Neutrophil (primary cell): ENCODE results near the gene TSPAN18.

Experiments
- H3K27ac ChIP-seq: fragments of 200-600 bp; sonication (generic); 2 replicates; pipeline ENCODE4 v1.5.1; 2016; ENCODE audit warnings: mild to moderate bottlenecking, moderate library complexity
- H3K27me3 ChIP-seq: fragments of 200-600 bp; sonication (generic); 2 replicates; pipeline ENCODE4 v1.6.0; 2016; ENCODE audit warnings: mild to moderate bottlenecking
- H3K36me3 ChIP-seq: fragments of 200-600 bp; sonication (generic); 2 replicates; pipeline ENCODE4 v1.5.1; 2017
- H3K4me1 ChIP-seq, 2 experiments: fragments of 200-600 bp in 1 of 2; sonication (generic) in 1 of 2; 1 replicate in 1 of 2; 2 replicates in 1 of 2; pipeline versions ENCODE4 v1.5.1 to v1.6.1; 2013 to 2016; ENCODE audit warnings: low read depth in 1 of 2, low read length in 1 of 2, mild to moderate bottlenecking in 1 of 2, moderate library complexity in 1 of 2; ENCODE audit not compliant: control insufficient read depth in 1 of 2, insufficient read depth in 1 of 2
- H3K4me3 ChIP-seq, 2 experiments: fragments of 200-600 bp in 1 of 2; sonication (generic) in 1 of 2; 1 replicate in 1 of 2; 2 replicates in 1 of 2; pipeline ENCODE4 v1.5.1; 2013 to 2016; ENCODE audit warnings: low read depth in 1 of 2, low read length in 1 of 2, mild to moderate bottlenecking in 1 of 2, moderate library complexity in 1 of 2
- H3K9me3 ChIP-seq: fragments of 200-600 bp; sonication (generic); 2 replicates; pipeline ENCODE4 v1.5.1; 2016
- CTCF ChIP-seq: fragments of 200-600 bp; sonication (generic); IDR thresholded peaks from 2 replicates; pipeline ENCODE4 v1.5.1; 2016; ENCODE audit warnings: antibody characterized with exemption

The TSPAN18 gene

GRCh38 chr11:44899959-44900358 lies 173.2 kb downstream of the TSPAN18 start:
- peaks cover 5% of the 10 kb centered on the region for H3K27me3 ChIP-seq
- no peaks in the 10 kb centered on the region for H3K36me3 ChIP-seq
- H3K4me3 ChIP-seq, result no peak overlapping the region
- H3K27ac ChIP-seq, result no peak overlapping the region
- no peaks in the 10 kb centered on the region for H3K4me1 ChIP-seq
- H3K9me3 ChIP-seq, result no peaks in the 10 kb centered on the region
- TF ChIP-seq CTCF, result no peak

DNA sequence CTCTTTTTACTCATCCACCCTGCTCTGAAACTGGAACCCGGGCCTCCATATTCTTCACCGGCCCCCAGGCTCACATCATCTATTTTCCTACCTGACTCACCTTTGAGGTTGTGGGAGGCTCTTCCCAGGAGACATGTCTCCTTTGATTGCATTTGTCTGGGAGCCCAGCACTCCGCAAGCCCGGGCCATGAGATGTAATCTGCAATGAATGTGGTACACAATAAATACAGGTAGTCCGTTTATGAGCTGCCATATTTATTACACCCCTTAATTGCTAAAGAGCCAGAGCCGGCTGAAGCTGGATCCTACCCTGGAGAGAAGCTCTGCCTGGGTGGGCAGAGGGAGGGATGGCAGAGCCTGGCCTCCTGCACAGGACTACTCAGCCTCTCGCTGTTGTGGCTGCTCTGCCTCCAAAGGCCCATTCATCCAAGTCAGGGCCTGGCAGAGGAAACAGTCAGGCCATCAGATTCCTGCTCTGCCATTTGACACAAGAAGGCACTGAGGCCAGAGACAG lies 174.4 kb downstream of the TSPAN18 start:
- no peak for TF ChIP-seq CTCF
- Histone ChIP-seq H3K36me3 (no peaks in the 10 kb centered on the region), H3K4me1 (no peaks in the 10 kb centered on the region), H3K4me3 (no peak overlapping the region), H3K27me3 (peaks cover 5% of the 10 kb centered on the region), H3K27ac (no peak overlapping the region), H3K9me3 (no peaks in the 10 kb centered on the region)

DNA sequence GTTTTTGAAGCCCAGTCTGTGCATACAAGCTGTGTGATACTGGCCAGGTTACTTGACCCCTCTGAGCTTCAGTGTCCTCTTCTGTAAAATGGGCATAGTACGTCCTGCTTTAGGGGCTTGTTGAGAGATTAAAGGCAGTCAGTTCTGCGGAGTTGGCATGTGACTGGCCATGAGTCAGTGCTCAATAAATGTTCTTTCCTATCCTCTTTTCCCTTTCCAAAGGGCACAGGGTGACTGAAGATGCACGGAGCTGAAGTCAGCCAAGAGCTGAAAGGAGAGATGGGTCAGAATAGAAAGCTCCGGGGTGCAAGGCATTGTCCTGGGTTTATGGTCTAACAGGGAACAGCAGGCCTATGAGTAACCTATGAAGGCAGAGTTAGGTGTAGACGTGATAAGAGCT lies 175.0 kb downstream of the TSPAN18 start:
- peaks cover 5% of the 10 kb centered on the region for H3K27me3 ChIP-seq
- no peak for TF ChIP-seq CTCF

GRCh38 chr11:44903035-44903434 lies 176.3 kb downstream of the TSPAN18 start:
- no peaks in the 10 kb centered on the region for H3K4me1 ChIP-seq
- no peak overlapping the region for H3K27ac ChIP-seq
- H3K4me3 ChIP-seq, result no peak overlapping the region
- TF ChIP-seq CTCF, result no peak
- H3K27me3 ChIP-seq, result no peaks in the 10 kb centered on the region
- H3K36me3 ChIP-seq, result no peaks in the 10 kb centered on the region
- H3K9me3 ChIP-seq, result no peaks in the 10 kb centered on the region

More for the DNA sequence above, 175.0 kb downstream of the TSPAN18 start:
- Histone ChIP-seq H3K36me3 (no peaks in the 10 kb centered on the region), H3K4me1 (no peaks in the 10 kb centered on the region), H3K27ac (no peak overlapping the region), H3K4me3 (no peak overlapping the region), H3K9me3 (no peaks in the 10 kb centered on the region)

- Histone ChIP-seq H3K9me3 (no peaks in the 10 kb centered on the region), H3K27ac (no peak overlapping the region), H3K36me3 (no peaks in the 10 kb centered on the region), H3K4me1 (no peaks in the 10 kb centered on the region), H3K27me3 (no peaks in the 10 kb centered on the region), H3K4me3 (no peak overlapping the region)
- no peak for TF ChIP-seq CTCF
Measured at GRCh38 chr11:44903518-44903917, 176.8 kb downstream of the TSPAN18 start.
